IMR-90 (cell line): ENCODE measurements around the gene PCDHGB3. TPM values are rescaled to one million over a fixed set of nuclear protein-coding genes. Genes with fewer than 3 reads are reported as not detected.

Experiments
- ATAC-seq: fragments of 200-7000 bp; cut with Tn5 transposase; 2 replicates; pipeline ENCODE4 v1.9.1; 2020; ENCODE audit warnings: low read depth, mild to moderate bottlenecking, moderate library complexity
- BruUV-seq: library from RNA; stranded (reverse); fragments of 400-500 nt; replicated peaks from 2 replicates; lab custom pipeline; 2021; lab: Mats Ljungman, UMichigan
- CTCF ChIA-PET: fragments of 300-600 bp; formaldehyde crosslinking; extraction: SDS; loops from one replicate; lab custom pipeline; 2021; ENCODE audit warnings: antibody characterized with exemption; lab: Yijun Ruan, JAX
- POLR2A ChIA-PET: fragments of 300-600 bp; sonication (Branson Sonifier 250); formaldehyde crosslinking; loops from one replicate; lab custom pipeline; 2022; ENCODE audit warnings: antibody characterized with exemption; ENCODE audit not compliant: unreplicated experiment; lab: Charles Lee
- DNase-seq: peaks from one replicate; pipeline ENCODE4 v3.0.0; 2013
- H2AFZ ChIP-seq: replicated peaks from 2 replicates; pipeline ENCODE3; 2013; ENCODE audit warnings: low read length, mild to moderate bottlenecking; ENCODE audit not compliant: poor library complexity
- H2AK5ac ChIP-seq: 2 replicates; pipeline ENCODE4 v1.6.1; 2013; ENCODE audit warnings: low read depth, low read length, inconsistent platforms
- H2AK9ac ChIP-seq: replicated peaks from 2 replicates; pipeline ENCODE3; 2013; ENCODE audit warnings: mild to moderate bottlenecking, low read depth, low read length, moderate library complexity; ENCODE audit not compliant: poor library complexity
- H2BK120ac ChIP-seq: 2 replicates; pipeline ENCODE4 v1.6.1; 2013; ENCODE audit warnings: low read depth, low read length, inconsistent platforms
- H2BK15ac ChIP-seq: 3 replicates; pipeline ENCODE4 v1.6.1; 2013; ENCODE audit warnings: low read depth, low read length, inconsistent platforms
- H2BK20ac ChIP-seq: 2 replicates; pipeline ENCODE4 v1.6.1; 2013; ENCODE audit warnings: low read depth, mild to moderate bottlenecking, inconsistent platforms, low read length, moderate library complexity
- H2BK5ac ChIP-seq: 2 replicates; pipeline ENCODE4 v1.6.1; 2013; ENCODE audit warnings: mild to moderate bottlenecking, low read depth, low read length, inconsistent platforms; ENCODE audit not compliant: poor library complexity, severe bottlenecking
- H3K14ac ChIP-seq: replicated peaks from 2 replicates; pipeline ENCODE4 v1.6.1; 2013; ENCODE audit warnings: low read depth, low read length, inconsistent platforms
- H3K18ac ChIP-seq: 2 replicates; pipeline ENCODE4 v1.6.1; 2013; ENCODE audit warnings: low read depth, low read length, control low read depth
- H3K23ac ChIP-seq: 2 replicates; pipeline ENCODE4 v1.6.1; 2013; ENCODE audit warnings: low read depth, low read length, inconsistent platforms
- H3K27ac ChIP-seq: 2 replicates; pipeline ENCODE4 v1.5.1; 2013; ENCODE audit warnings: mild to moderate bottlenecking, control low read depth, low read length; ENCODE audit not compliant: insufficient read depth
- H3K27me3 ChIP-seq: 2 replicates; pipeline ENCODE4 v1.6.1; 2013; ENCODE audit warnings: low read length; ENCODE audit not compliant: control insufficient read depth, insufficient read depth
- H3K36me3 ChIP-seq: 2 replicates; pipeline ENCODE4 v1.6.1; 2013; ENCODE audit warnings: low read length, mixed read lengths; ENCODE audit not compliant: control insufficient read depth, insufficient read depth
- H3K4ac ChIP-seq: 2 replicates; pipeline ENCODE4 v1.6.1; 2013; ENCODE audit warnings: low read depth, low read length, inconsistent platforms
- H3K4me1 ChIP-seq: 2 replicates; pipeline ENCODE4 v1.6.1; 2013; ENCODE audit warnings: low read length, mixed read lengths; ENCODE audit not compliant: control insufficient read depth, insufficient read depth
- H3K4me2 ChIP-seq: 2 replicates; pipeline ENCODE4 v1.6.1; 2013; ENCODE audit warnings: low read depth, mild to moderate bottlenecking, control low read depth, low read length, moderate library complexity
- H3K4me3 ChIP-seq: 2 replicates; pipeline ENCODE4 v1.5.1; 2013; ENCODE audit warnings: low read depth, mild to moderate bottlenecking, control low read depth, low read length, moderate library complexity; ENCODE audit not compliant: insufficient read depth
- H3K56ac ChIP-seq: 2 replicates; pipeline ENCODE4 v1.6.1; 2013; ENCODE audit warnings: low read length, inconsistent platforms; ENCODE audit not compliant: insufficient read depth; ENCODE audit errors: extremely low read depth
- H3K79me1 ChIP-seq, 2 experiments: 2 replicates each; pipeline ENCODE4 v1.6.1; 2013; ENCODE audit warnings: low read length in 2 of 2, inconsistent platforms in 1 of 2, low read depth in 1 of 2
- H3K9ac ChIP-seq: 2 replicates; pipeline ENCODE4 v1.6.1; 2013; ENCODE audit warnings: low read depth, low read length, control low read depth
- H3K9me1 ChIP-seq: 2 replicates; pipeline ENCODE4 v1.6.1; 2013; ENCODE audit warnings: low read length, inconsistent platforms; ENCODE audit not compliant: insufficient read depth
- H3K9me3 ChIP-seq: 2 replicates; pipeline ENCODE4 v1.6.1; 2013; ENCODE audit warnings: low read length; ENCODE audit not compliant: control insufficient read depth, insufficient read depth
- H4K20me1 ChIP-seq: 2 replicates; pipeline ENCODE4 v1.6.1; 2013; ENCODE audit warnings: low read length, inconsistent platforms; ENCODE audit not compliant: insufficient read depth
- H4K5ac ChIP-seq: 2 replicates; pipeline ENCODE4 v1.6.1; 2013; ENCODE audit warnings: mild to moderate bottlenecking, low read depth, low read length, control low read depth
- H4K8ac ChIP-seq, 2 experiments: 2 replicates each; pipeline ENCODE4 v1.6.1; 2013; ENCODE audit warnings: low read depth in 2 of 2, low read length in 2 of 2, control low read depth in 1 of 2, inconsistent platforms in 1 of 2
- H4K91ac ChIP-seq: 2 replicates; pipeline ENCODE4 v1.6.1; 2013; ENCODE audit warnings: low read depth, low read length, inconsistent platforms; ENCODE audit not compliant: insufficient read depth
- CEBPB ChIP-seq: IDR thresholded peaks from 2 replicates; pipeline ENCODE4 v1.6.1; 2012; ENCODE audit warnings: low read depth, low read length, improper control_type of control experiment
- CHD1 ChIP-seq: IDR thresholded peaks from 2 replicates; pipeline ENCODE4 v1.6.1; 2012; ENCODE audit warnings: low read depth, low read length, improper control_type of control experiment
- FOS ChIP-seq: fragments of 150-350 bp; IDR thresholded peaks from 2 replicates; pipeline ENCODE4 v1.6.1; 2016; ENCODE audit warnings: low read depth, low read length
- MAFK ChIP-seq: IDR thresholded peaks from 2 replicates; pipeline ENCODE4 v1.6.1; 2012; ENCODE audit warnings: low read depth, low read length, improper control_type of control experiment
- MAZ ChIP-seq: IDR thresholded peaks from 2 replicates; pipeline ENCODE4 v1.6.1; 2012; ENCODE audit warnings: low read depth, mild to moderate bottlenecking, low read length, improper control_type of control experiment, moderate library complexity, borderline replicate concordance
- MXI1 ChIP-seq: IDR thresholded peaks from 2 replicates; pipeline ENCODE4 v1.6.1; 2012; ENCODE audit warnings: low read depth, mild to moderate bottlenecking, low read length, moderate library complexity, borderline replicate concordance
- NFE2L2 ChIP-seq: fragments of 150-350 bp; IDR thresholded peaks from 2 replicates; pipeline ENCODE4 v1.6.1; 2016; ENCODE audit warnings: low read depth, mild to moderate bottlenecking, low read length
- POLR2A ChIP-seq: IDR thresholded peaks from 2 replicates; pipeline ENCODE4 v1.6.1; 2012; ENCODE audit warnings: mild to moderate bottlenecking, low read depth, low read length
- RCOR1 ChIP-seq: IDR thresholded peaks from 2 replicates; pipeline ENCODE4 v1.6.1; 2012; ENCODE audit warnings: mild to moderate bottlenecking, low read length, improper control_type of control experiment; ENCODE audit not compliant: insufficient replicate concordance
- RFX5 ChIP-seq: IDR thresholded peaks from 2 replicates; pipeline ENCODE4 v1.8.0; 2012; ENCODE audit warnings: low read depth, mild to moderate bottlenecking, low read length, moderate library complexity
- SMC3 ChIP-seq: fragments of 150-350 bp; IDR thresholded peaks from 2 replicates; pipeline ENCODE4 v1.6.1; 2016; ENCODE audit warnings: low read depth, mild to moderate bottlenecking, antibody characterized with exemption, low read length, moderate library complexity
- dilution Hi-C: fragments of 300-500 bp; cut with HindIII; formaldehyde crosslinking; loops from one replicate; pipeline ENCODE4 v1.14.3; 2018; ENCODE audit warnings: low sequenced_read_pairs; ENCODE audit not compliant: unreplicated experiment
- in situ Hi-C: fragments of 300-500 bp; cut with MboI; formaldehyde crosslinking; loops from 3 replicates; pipeline ENCODE4 v1.14.3; 2019; ENCODE audit warnings: low sequenced_read_pairs, inconsistent platforms, mixed read lengths
- intact Hi-C: fragments of 100-400 bp; cut with micrococcal nuclease; formaldehyde crosslinking; loops from 2 replicates; pipeline ENCODE4 v1.10.0; 2022
- polyA plus RNA-seq, 3 experiments: library from polyadenylated mRNA; depleted of rRNA; stranded (reverse); fragments of >200 nt; gene quantifications; 2 replicates each; pipeline ENCODE4 v1.2.3, GENCODE V29; 2012; ENCODE audit warnings: low replicate concordance in 1 of 3
- total RNA-seq: library from RNA; depleted of rRNA; stranded (reverse); fragments of >200 nt; gene quantifications from 2 replicates; pipeline ENCODE4 v1.2.3, GENCODE V29; 2012
- TF ChIP-seq, protein P1 (sequence below): conservative IDR thresholded peaks from 2 replicates; pipeline ENCODE4 v1.5.1; 2012; ENCODE audit warnings: mild to moderate bottlenecking, low read depth, low read length, improper control_type of control experiment
- TF ChIP-seq, protein P2 (sequence below): fragments of 150-350 bp; IDR thresholded peaks from 2 replicates; pipeline ENCODE4 v1.6.1; 2017; ENCODE audit warnings: mild to moderate bottlenecking, antibody characterized with exemption, low read length, low read depth
- TF ChIP-seq, protein P3 (sequence below): fragments of 150-350 bp; IDR thresholded peaks from 2 replicates; pipeline ENCODE4 v1.6.1; 2016; ENCODE audit warnings: low read depth, mild to moderate bottlenecking, low read length, moderate library complexity, borderline replicate concordance

Gene PCDHGB3
- total and polyA plus RNA-seq, 2 of the 4 experiments (the other 2 are of a cell fraction) = 3.4 to 5.9 TPM

DNA sequence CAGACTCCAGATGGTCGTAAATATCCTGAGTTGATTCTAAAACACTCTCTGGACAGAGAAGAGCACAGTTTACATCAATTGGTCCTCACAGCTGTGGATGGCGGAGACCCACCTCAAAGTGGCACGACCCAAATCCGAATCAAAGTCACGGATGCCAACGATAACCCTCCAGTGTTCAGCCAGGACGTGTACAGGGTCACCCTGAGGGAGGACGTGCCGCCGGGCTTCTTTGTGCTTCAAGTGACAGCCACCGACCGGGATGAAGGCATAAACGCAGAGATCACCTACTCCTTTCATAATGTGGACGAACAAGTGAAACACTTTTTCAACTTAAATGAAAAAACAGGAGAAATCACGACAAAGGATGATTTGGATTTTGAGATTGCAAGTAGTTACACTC lies 9.4 kb upstream of the PCDHGB3 start (continued):
- TF ChIP-seq CHD1 = no peak
- TF ChIP-seq, protein P1, sequence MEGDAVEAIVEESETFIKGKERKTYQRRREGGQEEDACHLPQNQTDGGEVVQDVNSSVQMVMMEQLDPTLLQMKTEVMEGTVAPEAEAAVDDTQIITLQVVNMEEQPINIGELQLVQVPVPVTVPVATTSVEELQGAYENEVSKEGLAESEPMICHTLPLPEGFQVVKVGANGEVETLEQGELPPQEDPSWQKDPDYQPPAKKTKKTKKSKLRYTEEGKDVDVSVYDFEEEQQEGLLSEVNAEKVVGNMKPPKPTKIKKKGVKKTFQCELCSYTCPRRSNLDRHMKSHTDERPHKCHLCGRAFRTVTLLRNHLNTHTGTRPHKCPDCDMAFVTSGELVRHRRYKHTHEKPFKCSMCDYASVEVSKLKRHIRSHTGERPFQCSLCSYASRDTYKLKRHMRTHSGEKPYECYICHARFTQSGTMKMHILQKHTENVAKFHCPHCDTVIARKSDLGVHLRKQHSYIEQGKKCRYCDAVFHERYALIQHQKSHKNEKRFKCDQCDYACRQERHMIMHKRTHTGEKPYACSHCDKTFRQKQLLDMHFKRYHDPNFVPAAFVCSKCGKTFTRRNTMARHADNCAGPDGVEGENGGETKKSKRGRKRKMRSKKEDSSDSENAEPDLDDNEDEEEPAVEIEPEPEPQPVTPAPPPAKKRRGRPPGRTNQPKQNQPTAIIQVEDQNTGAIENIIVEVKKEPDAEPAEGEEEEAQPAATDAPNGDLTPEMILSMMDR = no peak
- no peak for TF ChIP-seq MAFK
- TF ChIP-seq RFX5 = no peak

DNA sequence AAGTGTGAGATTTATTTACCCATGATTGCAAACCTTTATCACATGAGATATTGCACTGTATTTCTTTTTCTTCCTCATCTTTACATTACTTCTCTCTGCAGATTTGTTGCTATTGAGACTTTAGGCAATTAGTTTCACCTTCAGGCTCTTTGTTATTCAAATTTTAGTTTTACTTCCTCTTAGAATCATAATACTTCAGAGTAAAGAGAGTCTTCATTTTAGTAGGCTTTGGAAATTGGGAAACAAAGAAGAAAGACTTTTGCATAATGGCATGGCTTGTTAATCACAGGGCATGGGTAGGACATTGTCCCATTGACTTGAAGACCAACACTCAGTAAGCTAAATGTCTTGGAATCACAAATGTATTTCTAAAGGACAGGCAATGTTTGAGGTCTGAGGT lies 7.3 kb upstream of the PCDHGB3 start:
- no peaks in the 10 kb centered on the region for H3K9me1 ChIP-seq
- H3K23ac ChIP-seq = no peak overlapping the region
- peaks cover 53% of the 10 kb centered on the region for H3K9me3 ChIP-seq
- no peak overlapping the region for H2BK20ac ChIP-seq
- H3K4ac ChIP-seq = no peak overlapping the region
- H2BK5ac ChIP-seq = no peak overlapping the region
- ChIA-PET CTCF (no interaction called here), POLR2A (no interaction called here)
- H3K9ac ChIP-seq = no peak overlapping the region
- no peak overlapping the region for H3K56ac ChIP-seq
- no peak overlapping the region for H2AFZ ChIP-seq
- intact Hi-C loops = loop anchor here (5.0 kb wide), 1 partner anchor 35 kb away; no protein-coding TSS in a partner anchor
- H2BK120ac ChIP-seq = no peak overlapping the region
- no peak overlapping the region for H4K8ac ChIP-seq
- no peak overlapping the region for H3K14ac ChIP-seq
- no peak overlapping the region for H2BK15ac ChIP-seq
- dilution Hi-C loops = no loop called here
- peaks cover 2% of the 10 kb centered on the region; the same call in 1 of the 2 replicates for H3K27me3 ChIP-seq
- no peak overlapping the region for H4K5ac ChIP-seq
- no peak overlapping the region for H4K91ac ChIP-seq
- BruUV-seq = no TSS peak
- DNase-seq = no peak
- no peak overlapping the region for H3K4me3 ChIP-seq
- ATAC-seq = no peak
- H3K27ac ChIP-seq = no peak overlapping the region
- H3K4me2 ChIP-seq = peak overlapping the region; percentile 17; the same call in 1 of the 2 replicates
- H2AK9ac ChIP-seq = no peak overlapping the region
- H3K18ac ChIP-seq = no peak overlapping the region
- H3K4me1 ChIP-seq = peaks cover 2% of the 10 kb centered on the region; the same call in 1 of the 2 replicates
- no peaks in the 10 kb centered on the region for H4K20me1 ChIP-seq
- H3K36me3 ChIP-seq = peaks cover 14% of the 10 kb centered on the region; the same call in 1 of the 2 replicates
- in situ Hi-C loops = no loop called here
- H3K79me1 ChIP-seq = peaks cover 0 to 3% of the 10 kb centered on the region in 2 experiments; a peak in 1 of 4 replicates
- H2AK5ac ChIP-seq = no peak overlapping the region
- TF ChIP-seq FOS (no peak), CEBPB (no peak), RCOR1 (no peak), RFX5 (no peak), SMC3 (no peak), POLR2A (no peak), MAZ (no peak), CHD1 (no peak), MAFK (no peak), NFE2L2 (no peak), MXI1 (no peak)
- TF ChIP-seq, protein P2, sequence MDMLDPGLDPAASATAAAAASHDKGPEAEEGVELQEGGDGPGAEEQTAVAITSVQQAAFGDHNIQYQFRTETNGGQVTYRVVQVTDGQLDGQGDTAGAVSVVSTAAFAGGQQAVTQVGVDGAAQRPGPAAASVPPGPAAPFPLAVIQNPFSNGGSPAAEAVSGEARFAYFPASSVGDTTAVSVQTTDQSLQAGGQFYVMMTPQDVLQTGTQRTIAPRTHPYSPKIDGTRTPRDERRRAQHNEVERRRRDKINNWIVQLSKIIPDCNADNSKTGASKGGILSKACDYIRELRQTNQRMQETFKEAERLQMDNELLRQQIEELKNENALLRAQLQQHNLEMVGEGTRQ = no peak
- TF ChIP-seq, protein P3, sequence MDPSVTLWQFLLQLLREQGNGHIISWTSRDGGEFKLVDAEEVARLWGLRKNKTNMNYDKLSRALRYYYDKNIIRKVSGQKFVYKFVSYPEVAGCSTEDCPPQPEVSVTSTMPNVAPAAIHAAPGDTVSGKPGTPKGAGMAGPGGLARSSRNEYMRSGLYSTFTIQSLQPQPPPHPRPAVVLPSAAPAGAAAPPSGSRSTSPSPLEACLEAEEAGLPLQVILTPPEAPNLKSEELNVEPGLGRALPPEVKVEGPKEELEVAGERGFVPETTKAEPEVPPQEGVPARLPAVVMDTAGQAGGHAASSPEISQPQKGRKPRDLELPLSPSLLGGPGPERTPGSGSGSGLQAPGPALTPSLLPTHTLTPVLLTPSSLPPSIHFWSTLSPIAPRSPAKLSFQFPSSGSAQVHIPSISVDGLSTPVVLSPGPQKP = no peak
